Keratinocyte (primary cell): ENCODE results near the gene RERE. TPM values are rescaled to one million over a fixed set of nuclear protein-coding genes. Genes with fewer than 3 reads are reported as not detected.

Experiments
- DNase-seq: peaks from one replicate; pipeline ENCODE4 v3.0.0-alpha.2; 2011; ENCODE audit warnings: low read depth, missing footprints, low spot score
- FAIRE-seq: peaks from 2 replicates; lab custom pipeline; 2011; peaks lifted over from hg19 to GRCh38; lab: Jason Lieb, UNC
- H2AFZ ChIP-seq: 2 replicates; pipeline ENCODE4 v1.6.0; 2012; ENCODE audit warnings: low read length, control low read depth, inconsistent platforms; ENCODE audit not compliant: control insufficient read depth
- H3K27ac ChIP-seq: 2 replicates; pipeline ENCODE4 v1.5.1; 2011; ENCODE audit warnings: low read length; ENCODE audit not compliant: control insufficient read depth, insufficient read depth
- H3K27me3 ChIP-seq: 3 replicates; pipeline ENCODE4 v1.6.0; 2011; ENCODE audit warnings: low read length; ENCODE audit not compliant: control insufficient read depth, insufficient read depth; ENCODE audit errors: extremely low read depth
- H3K36me3 ChIP-seq, 2 experiments: 2 replicates in 1 of 2; 3 replicates in 1 of 2; pipeline ENCODE4 v1.5.1; 2011; ENCODE audit warnings: low read length in 2 of 2, mild to moderate bottlenecking in 1 of 2; ENCODE audit not compliant: control insufficient read depth in 2 of 2, insufficient read depth in 2 of 2; ENCODE audit errors: extremely low read depth in 1 of 2
- H3K4me1 ChIP-seq: 3 replicates; pipeline ENCODE4 v1.5.1; 2011; ENCODE audit warnings: low read length; ENCODE audit not compliant: control insufficient read depth, insufficient read depth; ENCODE audit errors: extremely low read depth
- H3K4me2 ChIP-seq: 3 replicates; pipeline ENCODE4 v1.6.0; 2011; ENCODE audit warnings: low read depth, low read length; ENCODE audit not compliant: control insufficient read depth, insufficient read depth; ENCODE audit errors: extremely low read depth
- H3K4me3 ChIP-seq, 3 experiments: fragments of 200-600 bp in 1 of 3; sonication (generic) in 1 of 3; 2 replicates in 2 of 3; 3 replicates in 1 of 3; pipeline ENCODE4 v1.5.1; 2011 to 2016; ENCODE audit warnings: low read length in 3 of 3, mild to moderate bottlenecking in 3 of 3, control low read depth in 2 of 3, inconsistent platforms in 1 of 3, low read depth in 1 of 3, mixed read lengths in 1 of 3, mixed run types in 1 of 3, moderate library complexity in 1 of 3; ENCODE audit not compliant: control insufficient read depth in 2 of 3, insufficient read depth in 2 of 3; ENCODE audit errors: extremely low read depth in 1 of 3
- H3K79me2 ChIP-seq: 2 replicates; pipeline ENCODE4 v1.6.0; 2012; ENCODE audit warnings: low read length; ENCODE audit not compliant: control insufficient read depth, insufficient read depth
- H3K9ac ChIP-seq: 3 replicates; pipeline ENCODE4 v1.6.0; 2011; ENCODE audit warnings: low read length; ENCODE audit not compliant: control insufficient read depth, insufficient read depth; ENCODE audit errors: extremely low read depth
- H3K9me1 ChIP-seq: 3 replicates; pipeline ENCODE4 v1.6.0; 2011; ENCODE audit warnings: low read length; ENCODE audit not compliant: control insufficient read depth, insufficient read depth; ENCODE audit errors: extremely low read depth
- H3K9me3 ChIP-seq: 2 replicates; pipeline ENCODE4 v1.5.1; 2012; ENCODE audit warnings: low read depth, low read length; ENCODE audit not compliant: control insufficient read depth
- H4K20me1 ChIP-seq: 3 replicates; pipeline ENCODE4 v1.6.0; 2011; ENCODE audit warnings: low read length; ENCODE audit not compliant: control insufficient read depth, insufficient read depth; ENCODE audit errors: extremely low read depth
- CTCF ChIP-seq, 3 experiments: IDR thresholded peaks in 1 of 3; conservative IDR thresholded peaks in 1 of 3; optimal IDR thresholded peaks in 1 of 3; 2 replicates in 2 of 3; 3 replicates in 1 of 3; pipeline versions ENCODE3 to v1.5.1; 2011; ENCODE audit warnings: low read length in 3 of 3, mild to moderate bottlenecking in 3 of 3, moderate library complexity in 2 of 3, control low read depth in 1 of 3, inconsistent platforms in 1 of 3; ENCODE audit not compliant: insufficient read depth in 2 of 3; ENCODE audit errors: extremely low read depth in 1 of 3
- EZH2 ChIP-seq: IDR thresholded peaks from one replicate; pipeline ENCODE4 v1.6.1; 2012; ENCODE audit warnings: inconsistent platforms, mild to moderate bottlenecking, low read length, moderate library complexity
- dilution Hi-C: fragments of 300-500 bp; cut with MboI; formaldehyde crosslinking; loops from one replicate; pipeline ENCODE4 v1.7.0; 2020; ENCODE audit warnings: low sequenced_read_pairs; ENCODE audit not compliant: extremely low pct_ligation_motif_present
- polyA plus RNA-seq, 5 experiments: library from polyadenylated mRNA; depleted of rRNA in 3 of 5; stranded (reverse) in 3 of 5; stranded (forward) in 1 of 5; unstranded in 1 of 5; fragments of >200 nt; gene quantifications; 1 replicate in 1 of 5; 2 replicates in 3 of 5; 3 replicates in 1 of 5; pipeline versions ENCODE4 v1.2.1 to v1.2.3, GENCODE V29; 2011 to 2012; ENCODE audit warnings: missing spikeins in 2 of 5, low read depth in 1 of 5, low replicate concordance in 1 of 5

Gene RERE
- polyA plus RNA-seq, 1 donor (not counting 4 experiments of a cell fraction or from before 2014, with no cell fraction given): 3.8 TPM

- dilution Hi-C loops: loop anchor here (25.0 kb wide), 1 partner anchor 103 kb away; no protein-coding TSS in a partner anchor
- TF ChIP-seq CTCF (optimal IDR thresholded peaks at IDR 0.05 in 1 of 3, IDR thresholded peaks at IDR 0.05 in 1 of 3, conservative IDR thresholded peaks at IDR 0.05 in 1 of 3; ENCODE audit: extremely low read depth in 1 of 3, insufficient read depth in 2 of 3, low read length in 3 of 3) (no peak), EZH2 (no peak)
- DNase-seq (no peak), FAIRE-seq (no peak)
- no peaks in the 10 kb centered on the region for H4K20me1 ChIP-seq
- H2AFZ ChIP-seq: no peak overlapping the region
- no peak overlapping the region for H3K4me3 ChIP-seq
- no peaks in the 10 kb centered on the region for H3K27me3 ChIP-seq
- no peaks in the 10 kb centered on the region for H3K9me3 ChIP-seq
- no peak overlapping the region for H3K27ac ChIP-seq
- no peaks in the 10 kb centered on the region for H3K4me1 ChIP-seq
- H3K9me1 ChIP-seq: no peaks in the 10 kb centered on the region
- no peak overlapping the region for H3K9ac ChIP-seq
- no peaks in the 10 kb centered on the region for H3K79me2 ChIP-seq
- peaks cover 0 to 1% of the 10 kb centered on the region in 2 experiments for H3K36me3 ChIP-seq
- H3K4me2 ChIP-seq: no peak overlapping the region
These were observed 183.5 kb downstream of the RERE start for GRCh38 chr1:8633741-8634501.

- Histone ChIP-seq H3K79me2 (no peaks in the 10 kb centered on the region), H4K20me1 (no peaks in the 10 kb centered on the region), H3K27ac (no peak overlapping the region), H3K4me1 (peaks cover 2% of the 10 kb centered on the region), H3K4me3 (no peak overlapping the region), H3K9me1 (no peaks in the 10 kb centered on the region), H2AFZ (no peak overlapping the region), H3K4me2 (no peak overlapping the region), H3K9ac (no peak overlapping the region), H3K36me3 (peaks cover 0 to 1% of the 10 kb centered on the region in 2 experiments), H3K27me3 (no peaks in the 10 kb centered on the region), H3K9me3 (no peaks in the 10 kb centered on the region)
- no peak for TF ChIP-seq EZH2
- TF ChIP-seq CTCF (optimal IDR thresholded peaks at IDR 0.05 in 1 of 3, IDR thresholded peaks at IDR 0.05 in 1 of 3, conservative IDR thresholded peaks at IDR 0.05 in 1 of 3; ENCODE audit: extremely low read depth in 1 of 3, insufficient read depth in 2 of 3, low read length in 3 of 3): no peak
- FAIRE-seq: no peak
- dilution Hi-C loops: loop anchor here (25.0 kb wide), 1 partner anchor 105 kb away; no protein-coding TSS in a partner anchor
- no peak for DNase-seq
These were observed 185.3 kb downstream of the RERE start for GRCh38 chr1:8632102-8632501.
